ENCODE data around the gene KAZN. TPM values are rescaled to one million over a fixed set of nuclear protein-coding genes. Genes with fewer than 3 reads are reported as not detected.

Gene KAZN
- total and polyA plus RNA-seq, 2 of the 8 experiments (the other 6 are each of a cell fraction or from before 2014, with no cell fraction given), result 3.7 to 11.8 TPM

- DNase-seq (ENCODE audit: low read depth in 1 of 2, low spot score in 2 of 2) (peak; percentile 10 to 63), FAIRE-seq (peak; percentile 72)
- Histone ChIP-seq H3K4ac (replicated peaks; ENCODE audit: insufficient read length, low read depth, low read length) (no peak overlapping the region), H2BK20ac (ENCODE audit: low read length) (no peak overlapping the region), H2AK5ac (ENCODE audit: low read depth, low read length) (no peak overlapping the region), H2AFZ (ENCODE audit: low read length) (no peak overlapping the region), H2BK12ac (ENCODE audit: low read depth, low read length) (no peak overlapping the region), H3K27ac (ENCODE audit: low read depth, low read length) (no peak overlapping the region), H2BK5ac (ENCODE audit: low read depth, low read length) (no peak overlapping the region), H3K23ac (ENCODE audit: insufficient read length) (no peak overlapping the region), H3K9me3 (ENCODE audit: insufficient read depth in 2 of 2, low read depth in 1 of 2, low read length in 1 of 2) (no peaks in the 10 kb centered on the region), H3K23me2 (ENCODE audit: low read depth, low read length) (no peaks in the 10 kb centered on the region), H3K36me3 (ENCODE audit: control insufficient read depth in 2 of 4, insufficient read depth in 4 of 4, low read length in 3 of 4) (no peaks in the 10 kb centered on the region), H4K5ac (ENCODE audit: insufficient read length, low read depth, low read length) (no peak overlapping the region), H4K20me1 (replicated peaks in 1 of 2; ENCODE audit: control insufficient read depth in 1 of 2, insufficient read depth in 2 of 2, low read length in 2 of 2) (no peaks in the 10 kb centered on the region), H3K9ac (replicated peaks in 1 of 4; ENCODE audit: extremely low read depth in 1 of 4, low read depth in 3 of 4, low read length in 3 of 4) (no peak overlapping the region), H3K27me3 (replicated peaks in 1 of 4; ENCODE audit: control insufficient read depth in 3 of 4, extremely low read depth in 1 of 4, insufficient read depth in 3 of 4, low read length in 3 of 4) (no peaks in the 10 kb centered on the region), H3K79me1 (ENCODE audit: low read depth, low read length) (no peaks in the 10 kb centered on the region), H3K4me1 (replicated peaks in 1 of 4; ENCODE audit: control insufficient read depth in 3 of 4, insufficient read depth in 4 of 4, low read length in 3 of 4) (peaks cover 0 to 4% (median 0%) of the 10 kb centered on the region in 4 experiments; a peak in 2 of 7 replicates), H3K18ac (ENCODE audit: extremely low read depth, low read length) (no peak overlapping the region), H3K4me3 (ENCODE audit: extremely low read depth in 1 of 4, insufficient read depth in 2 of 4, low read depth in 3 of 4, low read length in 4 of 4) (no peak overlapping the region), H3K4me2 (ENCODE audit: insufficient read depth in 1 of 2, low read depth in 2 of 2, low read length in 2 of 2) (no peak overlapping the region), H2BK15ac (ENCODE audit: low read length) (no peak overlapping the region), H4K91ac (replicated peaks; ENCODE audit: insufficient read length, low read length) (no peak overlapping the region), H2BK120ac (replicated peaks; ENCODE audit: low read depth, low read length) (no peak overlapping the region), H3K14ac (ENCODE audit: insufficient read length) (no peak overlapping the region), H3K79me2 (ENCODE audit: control insufficient read depth in 1 of 2, insufficient read depth in 2 of 2, low read length in 2 of 2) (no peaks in the 10 kb centered on the region), H3K56ac (replicated peaks; ENCODE audit: insufficient read length, low read depth, low read length) (no peak overlapping the region), H4K8ac (ENCODE audit: extremely low read depth, insufficient read depth, low read length) (no peak overlapping the region)
- ChIA-PET POLR2A (ENCODE audit: partially characterized antibody) (interaction anchor here (1.0 kb wide), 1 partner anchor 11 kb away, joined by 3 read pairs; no protein-coding TSS in a partner anchor), CTCF (ENCODE audit: partially characterized antibody) (interaction anchor here (0.7 to 2.9 kb wide), 28 partner anchors 9 to 536 kb away, joined by 3 to 19 read pairs (median 4); no protein-coding TSS in a partner anchor)
- TF ChIP-seq YY1 (IDR thresholded peaks at IDR 0.05; ENCODE audit: low read depth, low read length) (no peak), CTCF (IDR thresholded peaks at IDR 0.05; ENCODE audit: control extremely low read depth in 1 of 3, insufficient read depth in 1 of 3, low read depth in 1 of 3, low read length in 3 of 3) (peak; percentile 33 to 62 (median 60)), MAFK (IDR thresholded peaks at IDR 0.05; ENCODE audit: low read depth, low read length) (no peak), CBX8 (IDR thresholded peaks at IDR 0.05; ENCODE audit: borderline replicate concordance, low read depth, low read length) (no peak), RAD21 (IDR thresholded peaks at IDR 0.05 in 1 of 2, conservative IDR thresholded peaks at IDR 0.05 in 1 of 2; ENCODE audit: low read depth in 2 of 2, low read length in 2 of 2) (peak; percentile 80), FOSL1 (IDR thresholded peaks at IDR 0.05; ENCODE audit: insufficient read depth, low read depth, low read length) (no peak)
- WGBS, 2 experiments (ENCODE audit: extremely low coverage in 1 of 2, insufficient coverage in 1 of 2, insufficient read length in 1 of 2, insufficient replicate concordance in 2 of 2, low coverage in 1 of 2, low lambda C conversion rate in 2 of 2, missing lambda C conversion rate in 1 of 2), result 47% methylated on average over 2 of the region's 2 CpGs; no CpG with 5 or more reads in 1 of the 2 experiments
Measured at GRCh38 chr1:14567056-14567455, 31.4 kb upstream of the KAZN start.
